HCT116 (cell line): ENCODE data around the gene SERGEF. TPM values are rescaled to one million over a fixed set of nuclear protein-coding genes. Genes with fewer than 3 reads are reported as not detected.

Source experiments
- ATAC-seq: fragments of 200-7000 bp; cut with Tn5 transposase; 2 replicates; pipeline ENCODE4 v1.9.1; 2020; ENCODE audit warnings: mild to moderate bottlenecking, moderate library complexity
- BruUV-seq: library from RNA; stranded (reverse); fragments of 400-500 nt; replicated peaks from 2 replicates; lab custom pipeline; 2021; lab: Mats Ljungman, UMichigan
- CTCF ChIA-PET: fragments of 300-600 bp; sonication (Branson Sonifier 250); formaldehyde crosslinking; loops from one replicate; lab custom pipeline; 2021; ENCODE audit warnings: antibody characterized with exemption; lab: Charles Lee
- POLR2A ChIA-PET: fragments of 300-600, 350-600 bp; sonication (Branson Sonifier 250); formaldehyde crosslinking; loops from one replicate; lab custom pipeline; 2021; ENCODE audit warnings: antibody characterized with exemption; lab: Charles Lee
- RAD21 ChIA-PET, 2 experiments: fragments of 300-600 bp; sonication (Branson Sonifier 250); formaldehyde crosslinking; loops; one replicate each; lab custom pipeline; 2023; ENCODE audit warnings: low total read pairs in 2 of 2; ENCODE audit not compliant: uncharacterized antibody in 2 of 2, unreplicated experiment in 2 of 2, low non-redundant PET in 1 of 2; lab: Charles Lee
- DNase-seq: peaks from one replicate; pipeline ENCODE4 v3.0.0-alpha.2; 2010; ENCODE audit warnings: low read depth, low spot score
- H2AFZ ChIP-seq: fragments of 200-600 bp; shearing (Covaris generic), sonication (generic); 2 replicates; pipeline ENCODE4 v1.6.1; 2017; ENCODE audit warnings: low read depth, mixed run types, mixed read lengths, antibody characterized with exemption, low read length; ENCODE audit not compliant: poor library complexity, severe bottlenecking
- H3K27ac ChIP-seq: 2 replicates; pipeline ENCODE4 v1.5.1; 2012; ENCODE audit warnings: low read depth, low read length
- H3K27me3 ChIP-seq: fragments of 200-600 bp; sonication (generic); 2 replicates; pipeline ENCODE4 v1.6.1; 2016; ENCODE audit warnings: mixed run types, low read length, mixed read lengths; ENCODE audit not compliant: insufficient read depth
- H3K36me3 ChIP-seq, 2 experiments: fragments of 200-500 bp in 1 of 2; fragments of 200-600 bp in 1 of 2; sonication (Bioruptor generic) in 1 of 2; sonication (generic) in 1 of 2; 2 replicates each; pipeline versions ENCODE4 v1.5.1 to v1.6.1; 2014 to 2016; ENCODE audit warnings: low read length in 2 of 2, inconsistent platforms in 1 of 2, mixed read lengths in 1 of 2, mixed run types in 1 of 2; ENCODE audit not compliant: insufficient read depth in 2 of 2, control insufficient read depth in 1 of 2
- H3K4me1 ChIP-seq, 2 experiments: fragments of 200-600 bp in 1 of 2; sonication (generic) in 1 of 2; 2 replicates each; pipeline versions ENCODE4 v1.5.1 to v1.6.1; 2012 to 2017; ENCODE audit warnings: low read length in 2 of 2, inconsistent platforms in 1 of 2, mild to moderate bottlenecking in 1 of 2, mixed read lengths in 1 of 2, mixed run types in 1 of 2, moderate library complexity in 1 of 2; ENCODE audit not compliant: insufficient read depth in 2 of 2, control insufficient read depth in 1 of 2
- H3K4me2 ChIP-seq: fragments of 200-600 bp; sonication (generic); 2 replicates; pipeline ENCODE4 v1.6.1; 2017; ENCODE audit warnings: mixed run types, low read length, mixed read lengths
- H3K4me3 ChIP-seq, 2 experiments: fragments of 200-600 bp in 1 of 2; sonication (generic) in 1 of 2; replicated peaks in 1 of 2; 2 replicates each; pipeline ENCODE4 v1.5.1; 2011 to 2016; ENCODE audit warnings: low read length in 2 of 2, control low read depth in 1 of 2, low read depth in 1 of 2, mild to moderate bottlenecking in 1 of 2, mixed read lengths in 1 of 2, mixed run types in 1 of 2
- H3K79me2 ChIP-seq: fragments of 200-600 bp; sonication (generic); 2 replicates; pipeline ENCODE4 v1.6.1; 2017; ENCODE audit warnings: mild to moderate bottlenecking, mixed run types, low read length, moderate library complexity, mixed read lengths; ENCODE audit not compliant: insufficient read depth
- H3K9ac ChIP-seq: fragments of 200-600 bp; sonication (generic); 2 replicates; pipeline ENCODE4 v1.6.1; 2016; ENCODE audit warnings: low read length, mixed read lengths
- H3K9me2 ChIP-seq: fragments of 200-600 bp; sonication (generic), shearing (Covaris generic); 2 replicates; pipeline ENCODE4 v1.6.1; 2017; ENCODE audit warnings: mixed run types, mild to moderate bottlenecking, moderate library complexity; ENCODE audit not compliant: insufficient read depth
- H3K9me3 ChIP-seq, 2 experiments: fragments of 200-500 bp in 1 of 2; fragments of 200-600 bp in 1 of 2; sonication (Bioruptor generic) in 1 of 2; sonication (generic) in 1 of 2; 2 replicates each; pipeline ENCODE4 v1.6.1; 2014 to 2017; ENCODE audit warnings: low read length in 2 of 2, mixed read lengths in 2 of 2, inconsistent platforms in 1 of 2, low read depth in 1 of 2, mild to moderate bottlenecking in 1 of 2, mixed run types in 1 of 2, moderate library complexity in 1 of 2; ENCODE audit not compliant: control insufficient read depth in 1 of 2, insufficient read depth in 1 of 2
- H4K20me1 ChIP-seq: fragments of 200-600 bp; sonication (generic), shearing (Covaris generic); 2 replicates; pipeline ENCODE4 v1.6.1; 2017; ENCODE audit warnings: mixed run types, mild to moderate bottlenecking, moderate library complexity; ENCODE audit not compliant: insufficient read depth
- CBX3 ChIP-seq: IDR thresholded peaks from 2 replicates; pipeline ENCODE4 v1.6.1; 2012; ENCODE audit warnings: low read depth
- EGR1 ChIP-seq: IDR thresholded peaks from 2 replicates; pipeline ENCODE4 v1.6.1; 2012; ENCODE audit warnings: low read depth
- ELF1 ChIP-seq: IDR thresholded peaks from 2 replicates; pipeline ENCODE4 v1.6.1; 2012; ENCODE audit warnings: low read depth, borderline replicate concordance
- EZH2 ChIP-seq: fragments of 200-600 bp; sonication (generic); IDR thresholded peaks from 2 replicates; pipeline ENCODE4 v1.6.1; 2017; ENCODE audit warnings: antibody characterized with exemption, mixed run types
- EZH2phosphoT487 ChIP-seq: fragments of 200-600 bp; IDR thresholded peaks from 2 replicates; pipeline ENCODE4 v1.6.1; 2018; ENCODE audit warnings: antibody characterized with exemption, borderline replicate concordance
- FOSL1 ChIP-seq: IDR thresholded peaks from 2 replicates; pipeline ENCODE4 v1.6.1; 2012; ENCODE audit warnings: low read depth
- JUND ChIP-seq: IDR thresholded peaks from 2 replicates; pipeline ENCODE4 v1.6.1; 2012
- POLR2A ChIP-seq: IDR thresholded peaks from 2 replicates; pipeline ENCODE4 v1.7.0; 2011; ENCODE audit warnings: borderline replicate concordance; ENCODE audit not compliant: insufficient read depth, insufficient read length; ENCODE audit errors: extremely low read depth
- POLR2AphosphoS5 ChIP-seq: IDR thresholded peaks from 2 replicates; pipeline ENCODE4 v1.6.1; 2011; ENCODE audit warnings: mild to moderate bottlenecking, low read depth, low read length, moderate library complexity
- RAD21 ChIP-seq: IDR thresholded peaks from 2 replicates; pipeline ENCODE4 v1.6.1; 2012; ENCODE audit warnings: low read depth, mild to moderate bottlenecking
- SP1 ChIP-seq: IDR thresholded peaks from 2 replicates; pipeline ENCODE4 v1.6.1; 2012; ENCODE audit warnings: low read depth
- SRF ChIP-seq: IDR thresholded peaks from 2 replicates; pipeline ENCODE4 v1.6.1; 2012; ENCODE audit warnings: low read depth
- TCF7L2 ChIP-seq: IDR thresholded peaks from 2 replicates; pipeline ENCODE4 v1.7.0; 2011; ENCODE audit warnings: borderline replicate concordance, inconsistent platforms; ENCODE audit not compliant: insufficient read depth, insufficient read length; ENCODE audit errors: extremely low read depth
- YY1 ChIP-seq: IDR thresholded peaks from 2 replicates; pipeline ENCODE4 v1.6.1; 2011; ENCODE audit warnings: low read length, low read depth, moderate library complexity, mild to moderate bottlenecking; ENCODE audit not compliant: insufficient replicate concordance; ENCODE audit errors: extremely low read depth
- ZNF274 ChIP-seq: fragments of 200-500 bp; sonication (Bioruptor generic); IDR thresholded peaks from 2 replicates; pipeline ENCODE4 v1.6.1; 2014; ENCODE audit warnings: mild to moderate bottlenecking, low read depth, low read length, inconsistent platforms
- intact Hi-C: fragments of 100-400 bp; cut with micrococcal nuclease; formaldehyde crosslinking; loops from 2 replicates; pipeline ENCODE4 v1.10.0; 2022
- total RNA-seq: library from RNA; stranded (reverse); gene quantifications from one replicate; pipeline ENCODE4 v1.2.1, GENCODE V29; 2021; ENCODE audit not compliant: unreplicated experiment
- TF ChIP-seq, protein P1 (sequence below): IDR thresholded peaks from 2 replicates; pipeline ENCODE4 v1.6.1; 2012
- TF ChIP-seq, protein P2 (sequence below), 3 experiments: fragments of 200-600 bp in 1 of 3; sonication (generic) in 1 of 3; IDR thresholded peaks in 2 of 3; conservative IDR thresholded peaks in 1 of 3; 2 replicates each; pipeline ENCODE4 v1.5.1; 2012 to 2017; ENCODE audit warnings: low read depth in 2 of 3, low read length in 2 of 3, antibody characterized with exemption in 1 of 3, borderline replicate concordance in 1 of 3, control low read depth in 1 of 3, mild to moderate bottlenecking in 1 of 3, mixed read lengths in 1 of 3, mixed run types in 1 of 3, moderate library complexity in 1 of 3; ENCODE audit not compliant: insufficient read depth in 1 of 3
- TF ChIP-seq, protein P3 (sequence below): IDR thresholded peaks from 2 replicates; pipeline ENCODE4 v1.6.1; 2011; ENCODE audit warnings: mild to moderate bottlenecking, low read length, moderate library complexity; ENCODE audit not compliant: insufficient replicate concordance; ENCODE audit errors: extremely low read depth

The SERGEF gene
- total RNA-seq, 1 experiment from 2014 or later: 32.8 TPM

DNA sequence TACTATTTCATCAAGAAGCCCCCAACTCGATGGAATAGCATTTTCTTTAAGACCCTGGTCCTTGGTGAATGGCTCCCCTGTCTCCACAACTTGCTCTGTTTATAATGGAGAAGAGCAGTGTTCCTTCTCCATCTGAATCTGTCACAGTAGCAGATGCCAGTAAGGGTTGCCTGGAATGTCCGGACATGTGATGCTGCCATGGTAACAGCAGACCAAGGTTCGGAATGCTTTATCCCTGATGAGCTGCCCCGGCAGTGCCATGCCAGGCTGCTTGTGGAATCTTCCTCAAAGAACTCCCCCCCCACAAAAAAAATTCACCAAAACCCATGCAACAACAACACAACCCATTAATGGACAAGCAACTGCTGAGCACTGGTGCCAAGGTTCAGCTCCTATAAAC lies 205.8 kb downstream of the SERGEF start:
- Histone ChIP-seq H3K4me1 (no peaks in the 10 kb centered on the region), H3K9me2 (no peaks in the 10 kb centered on the region), H2AFZ (no peak overlapping the region), H3K79me2 (no peaks in the 10 kb centered on the region), H3K9ac (no peak overlapping the region), H4K20me1 (no peaks in the 10 kb centered on the region), H3K27me3 (no peaks in the 10 kb centered on the region), H3K9me3 (no peaks in the 10 kb centered on the region), H3K36me3 (no peaks in the 10 kb centered on the region), H3K4me2 (no peak overlapping the region), H3K27ac (no peak overlapping the region), H3K4me3 (no peak overlapping the region)
- intact Hi-C loops: no loop called here
- CTCF ChIA-PET: no interaction called here
- ATAC-seq (no peak), DNase-seq (no peak)
- RAD21 ChIA-PET: no interaction called here
- no peak for TF ChIP-seq SRF
- TF ChIP-seq EZH2phosphoT487: no peak
- no peak for TF ChIP-seq JUND
- no peak for TF ChIP-seq FOSL1
- TF ChIP-seq EGR1: no peak
- no peak for TF ChIP-seq POLR2AphosphoS5
- no TSS peak for BruUV-seq
- POLR2A ChIA-PET: no interaction called here

DNA sequence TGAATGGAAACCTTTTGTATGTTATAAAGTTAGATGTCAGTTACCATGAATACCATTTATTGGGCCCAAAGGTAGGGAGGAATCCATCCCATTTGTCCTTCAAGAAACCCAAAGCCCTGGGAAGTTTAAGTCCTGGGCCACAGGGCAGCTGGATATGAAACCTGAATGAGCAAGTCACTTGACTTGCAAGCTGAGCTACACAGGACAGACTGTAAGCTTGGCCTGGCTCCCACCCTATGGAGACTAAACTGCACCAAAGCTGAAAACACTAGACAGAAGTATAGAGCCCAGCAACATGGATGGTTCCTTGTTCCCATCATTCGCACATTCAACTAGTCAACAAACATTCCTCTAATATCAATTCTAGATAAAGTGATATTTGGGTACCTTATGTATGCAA lies 207.0 kb downstream of the SERGEF start:
- no peak overlapping the region for H3K4me3 ChIP-seq
- H3K27ac ChIP-seq: no peak overlapping the region
- no peaks in the 10 kb centered on the region for H3K27me3 ChIP-seq
- CTCF ChIA-PET: no interaction called here
- no peaks in the 10 kb centered on the region for H3K9me2 ChIP-seq
- POLR2A ChIA-PET: no interaction called here
- ATAC-seq (no peak), DNase-seq (no peak)
- BruUV-seq: no TSS peak
- H3K4me1 ChIP-seq: no peaks in the 10 kb centered on the region
- no peak overlapping the region for H2AFZ ChIP-seq
- H3K36me3 ChIP-seq: no peaks in the 10 kb centered on the region
- H3K4me2 ChIP-seq: no peak overlapping the region
- TF ChIP-seq EZH2phosphoT487 (no peak), JUND (no peak), SP1 (no peak), CBX3 (no peak), RAD21 (no peak), ELF1 (no peak), EGR1 (no peak), FOSL1 (no peak), SRF (no peak), POLR2A (no peak), TCF7L2 (no peak), EZH2 (no peak), ZNF274 (no peak), YY1 (no peak)
- TF ChIP-seq, protein P1, sequence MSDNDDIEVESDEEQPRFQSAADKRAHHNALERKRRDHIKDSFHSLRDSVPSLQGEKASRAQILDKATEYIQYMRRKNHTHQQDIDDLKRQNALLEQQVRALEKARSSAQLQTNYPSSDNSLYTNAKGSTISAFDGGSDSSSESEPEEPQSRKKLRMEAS: no peak
- TF ChIP-seq, protein P2, sequence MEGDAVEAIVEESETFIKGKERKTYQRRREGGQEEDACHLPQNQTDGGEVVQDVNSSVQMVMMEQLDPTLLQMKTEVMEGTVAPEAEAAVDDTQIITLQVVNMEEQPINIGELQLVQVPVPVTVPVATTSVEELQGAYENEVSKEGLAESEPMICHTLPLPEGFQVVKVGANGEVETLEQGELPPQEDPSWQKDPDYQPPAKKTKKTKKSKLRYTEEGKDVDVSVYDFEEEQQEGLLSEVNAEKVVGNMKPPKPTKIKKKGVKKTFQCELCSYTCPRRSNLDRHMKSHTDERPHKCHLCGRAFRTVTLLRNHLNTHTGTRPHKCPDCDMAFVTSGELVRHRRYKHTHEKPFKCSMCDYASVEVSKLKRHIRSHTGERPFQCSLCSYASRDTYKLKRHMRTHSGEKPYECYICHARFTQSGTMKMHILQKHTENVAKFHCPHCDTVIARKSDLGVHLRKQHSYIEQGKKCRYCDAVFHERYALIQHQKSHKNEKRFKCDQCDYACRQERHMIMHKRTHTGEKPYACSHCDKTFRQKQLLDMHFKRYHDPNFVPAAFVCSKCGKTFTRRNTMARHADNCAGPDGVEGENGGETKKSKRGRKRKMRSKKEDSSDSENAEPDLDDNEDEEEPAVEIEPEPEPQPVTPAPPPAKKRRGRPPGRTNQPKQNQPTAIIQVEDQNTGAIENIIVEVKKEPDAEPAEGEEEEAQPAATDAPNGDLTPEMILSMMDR (IDR thresholded peaks at IDR 0.05 in 2 of 3, conservative IDR thresholded peaks at IDR 0.05 in 1 of 3; ENCODE audit: borderline replicate concordance in 1 of 3, insufficient read depth in 1 of 3, low read depth in 2 of 3, low read length in 2 of 3): no peak
- TF ChIP-seq, protein P3, sequence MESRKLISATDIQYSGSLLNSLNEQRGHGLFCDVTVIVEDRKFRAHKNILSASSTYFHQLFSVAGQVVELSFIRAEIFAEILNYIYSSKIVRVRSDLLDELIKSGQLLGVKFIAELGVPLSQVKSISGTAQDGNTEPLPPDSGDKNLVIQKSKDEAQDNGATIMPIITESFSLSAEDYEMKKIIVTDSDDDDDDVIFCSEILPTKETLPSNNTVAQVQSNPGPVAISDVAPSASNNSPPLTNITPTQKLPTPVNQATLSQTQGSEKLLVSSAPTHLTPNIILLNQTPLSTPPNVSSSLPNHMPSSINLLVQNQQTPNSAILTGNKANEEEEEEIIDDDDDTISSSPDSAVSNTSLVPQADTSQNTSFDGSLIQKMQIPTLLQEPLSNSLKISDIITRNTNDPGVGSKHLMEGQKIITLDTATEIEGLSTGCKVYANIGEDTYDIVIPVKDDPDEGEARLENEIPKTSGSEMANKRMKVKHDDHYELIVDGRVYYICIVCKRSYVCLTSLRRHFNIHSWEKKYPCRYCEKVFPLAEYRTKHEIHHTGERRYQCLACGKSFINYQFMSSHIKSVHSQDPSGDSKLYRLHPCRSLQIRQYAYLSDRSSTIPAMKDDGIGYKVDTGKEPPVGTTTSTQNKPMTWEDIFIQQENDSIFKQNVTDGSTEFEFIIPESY: no peak
- intact Hi-C loops: no loop called here
- H3K9me3 ChIP-seq: no peaks in the 10 kb centered on the region
- H4K20me1 ChIP-seq: no peaks in the 10 kb centered on the region
- H3K79me2 ChIP-seq: no peaks in the 10 kb centered on the region
- RAD21 ChIA-PET: no interaction called here
- H3K9ac ChIP-seq: no peak overlapping the region
